Astrocyte of the cerebellum (primary cell): Measurements from ENCODE around the gene INPP5A.

Source experiments
- DNase-seq: peaks from one replicate; pipeline ENCODE4 v3.0.0-alpha.2; 2011; ENCODE audit warnings: low read depth
- H3K4me3 ChIP-seq: 2 replicates; pipeline ENCODE4 v1.5.1; 2011; ENCODE audit warnings: mild to moderate bottlenecking, low read depth, low read length, moderate library complexity
- in situ Hi-C: cut with HindIII; loops from 2 replicates; pipeline ENCODE4 v1.10.0; 2017; ENCODE audit warnings: low sequenced_read_pairs
- TF ChIP-seq, protein P1 (sequence below): IDR thresholded peaks from 2 replicates; pipeline ENCODE4 v1.5.1; 2012; ENCODE audit warnings: low read length, low read depth, moderate library complexity, mild to moderate bottlenecking; ENCODE audit errors: missing control alignments

The INPP5A gene

DNA sequence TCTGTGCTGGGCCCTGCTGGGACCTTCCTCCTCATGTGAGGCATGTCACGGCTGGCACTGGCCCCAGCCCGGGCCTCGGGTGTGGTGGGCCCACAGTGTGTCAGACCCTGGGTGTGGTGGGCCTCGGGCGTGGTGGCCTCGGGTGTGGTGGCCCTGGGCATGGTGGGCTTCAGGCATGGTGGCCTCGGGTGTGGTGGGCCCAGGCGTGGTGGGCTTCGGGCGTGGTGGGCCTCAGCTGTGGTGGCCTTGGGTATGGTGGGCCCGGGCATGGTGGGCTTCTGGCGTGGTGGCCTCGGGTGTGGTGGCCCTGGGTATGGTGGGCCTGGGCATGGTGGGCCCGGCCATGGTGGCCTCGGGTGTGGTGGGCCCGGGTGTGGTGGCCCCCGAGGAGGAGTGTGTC, 207.9 kb downstream of the INPP5A start:
- H3K4me3 ChIP-seq = no peak overlapping the region
- TF ChIP-seq, protein P1, sequence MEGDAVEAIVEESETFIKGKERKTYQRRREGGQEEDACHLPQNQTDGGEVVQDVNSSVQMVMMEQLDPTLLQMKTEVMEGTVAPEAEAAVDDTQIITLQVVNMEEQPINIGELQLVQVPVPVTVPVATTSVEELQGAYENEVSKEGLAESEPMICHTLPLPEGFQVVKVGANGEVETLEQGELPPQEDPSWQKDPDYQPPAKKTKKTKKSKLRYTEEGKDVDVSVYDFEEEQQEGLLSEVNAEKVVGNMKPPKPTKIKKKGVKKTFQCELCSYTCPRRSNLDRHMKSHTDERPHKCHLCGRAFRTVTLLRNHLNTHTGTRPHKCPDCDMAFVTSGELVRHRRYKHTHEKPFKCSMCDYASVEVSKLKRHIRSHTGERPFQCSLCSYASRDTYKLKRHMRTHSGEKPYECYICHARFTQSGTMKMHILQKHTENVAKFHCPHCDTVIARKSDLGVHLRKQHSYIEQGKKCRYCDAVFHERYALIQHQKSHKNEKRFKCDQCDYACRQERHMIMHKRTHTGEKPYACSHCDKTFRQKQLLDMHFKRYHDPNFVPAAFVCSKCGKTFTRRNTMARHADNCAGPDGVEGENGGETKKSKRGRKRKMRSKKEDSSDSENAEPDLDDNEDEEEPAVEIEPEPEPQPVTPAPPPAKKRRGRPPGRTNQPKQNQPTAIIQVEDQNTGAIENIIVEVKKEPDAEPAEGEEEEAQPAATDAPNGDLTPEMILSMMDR = no peak
- in situ Hi-C loops = no loop called here
- no peak for DNase-seq

DNA sequence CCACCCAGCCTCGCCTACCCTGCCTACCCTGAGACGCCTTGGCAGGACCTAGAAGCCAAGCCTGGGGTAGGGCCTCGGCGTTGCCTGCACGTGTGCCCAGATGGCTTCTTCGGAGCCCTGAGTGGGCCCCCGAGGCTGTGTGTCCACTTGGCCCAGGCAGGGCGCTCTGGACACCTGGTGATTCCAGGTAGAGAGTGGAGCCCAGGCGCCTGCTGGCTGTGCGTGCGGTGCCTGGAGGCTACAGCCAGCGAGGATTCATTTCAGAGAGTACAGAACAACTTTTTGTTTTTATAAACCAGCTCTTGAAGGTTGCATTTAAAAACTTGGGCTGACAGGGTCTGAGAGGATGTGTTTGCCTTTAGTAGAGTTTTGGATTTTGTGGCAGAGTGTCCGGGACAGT, 208.4 kb downstream of the INPP5A start:
- in situ Hi-C loops = no loop called here
- H3K4me3 ChIP-seq = no peak overlapping the region
- DNase-seq = no peak
- TF ChIP-seq, protein P1 = no peak

DNA sequence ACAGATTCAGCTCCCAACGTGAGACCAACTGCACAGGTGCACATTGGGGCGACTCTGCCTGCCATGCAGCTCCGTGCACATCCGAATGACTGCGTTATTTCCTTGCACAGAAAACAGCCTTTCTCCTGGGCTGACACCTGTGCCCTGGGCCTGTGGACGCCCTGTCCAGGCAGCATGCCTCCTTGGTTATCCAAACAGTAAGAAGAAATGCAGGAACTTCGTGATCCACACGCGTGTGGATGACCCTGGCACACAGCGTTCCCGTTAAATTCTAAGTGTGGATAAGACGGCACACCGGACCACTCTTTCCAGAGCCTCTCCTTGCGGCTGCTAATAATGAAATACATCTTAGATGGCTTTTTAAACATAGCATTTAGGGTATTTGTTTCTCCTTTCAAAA, 208.8 kb downstream of the INPP5A start:
- TF ChIP-seq, protein P1 = no peak
- no peak overlapping the region for H3K4me3 ChIP-seq
- no peak for DNase-seq
- in situ Hi-C loops = no loop called here

DNA sequence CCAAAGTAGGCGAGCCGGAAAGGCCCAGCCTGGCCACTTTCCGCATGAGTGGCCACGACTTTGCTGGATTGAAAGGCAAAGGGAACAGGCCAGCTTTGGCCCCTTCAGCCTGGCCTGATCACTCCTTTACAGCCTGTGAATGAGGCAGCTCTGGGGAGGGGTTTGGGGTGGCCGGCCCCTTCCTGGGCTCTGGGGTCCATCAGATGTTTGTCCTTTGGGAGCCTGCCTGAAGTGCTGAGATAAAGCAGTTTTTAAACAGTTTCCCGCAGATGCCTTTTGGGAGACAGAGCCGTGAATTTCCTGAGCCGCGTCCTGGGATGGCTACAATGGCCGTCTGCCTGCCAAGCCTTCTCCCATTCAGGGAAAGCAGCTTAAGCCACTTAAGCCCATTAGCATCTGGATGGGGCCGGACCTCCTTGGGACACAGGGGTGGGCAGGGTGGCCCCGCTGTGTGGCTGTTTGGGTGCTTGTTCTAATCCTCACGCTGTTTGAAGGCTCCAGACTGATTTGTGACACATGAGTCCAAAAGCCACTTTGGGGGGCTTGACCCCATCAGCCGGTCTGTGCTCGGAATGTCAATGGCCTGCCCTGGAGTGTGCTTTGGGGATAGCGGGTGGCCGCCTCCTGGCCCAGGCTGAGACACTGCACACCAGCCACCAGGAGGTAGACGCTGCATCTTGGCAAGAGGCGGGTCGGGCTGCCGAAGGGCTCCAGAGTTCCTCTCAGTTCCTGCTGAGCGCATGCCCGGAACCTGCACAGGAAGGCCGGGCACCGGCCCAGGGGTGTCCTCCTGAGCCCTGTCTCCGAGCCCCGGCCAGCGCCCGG, 209.4 kb downstream of the INPP5A start:
- in situ Hi-C loops = no loop called here
- DNase-seq = no peak
- H3K4me3 ChIP-seq = no peak overlapping the region
- TF ChIP-seq, protein P1 = no peak

DNA sequence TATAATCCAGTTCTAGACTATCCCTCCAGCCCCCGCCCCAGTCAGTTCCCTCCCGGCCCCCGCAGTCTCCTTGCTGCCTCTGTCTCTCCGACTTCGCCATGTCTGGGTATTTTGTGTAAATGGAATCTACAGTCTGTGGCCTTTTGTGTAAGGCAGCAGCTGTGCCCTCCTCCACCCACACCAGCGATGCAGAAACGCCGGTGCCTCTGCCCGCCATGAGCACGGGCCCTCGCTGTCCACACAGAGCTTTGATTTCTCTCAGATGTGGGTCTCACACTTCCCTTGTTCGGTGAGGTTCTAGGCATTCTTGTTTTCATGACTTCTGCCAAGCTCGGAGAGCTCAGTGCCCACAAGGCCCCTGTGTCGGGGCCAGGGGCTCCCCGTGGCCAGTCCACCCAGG, 210.5 kb downstream of the INPP5A start:
- TF ChIP-seq, protein P1 = no peak
- no peak for DNase-seq
- no peak overlapping the region for H3K4me3 ChIP-seq
- in situ Hi-C loops = no loop called here

DNA sequence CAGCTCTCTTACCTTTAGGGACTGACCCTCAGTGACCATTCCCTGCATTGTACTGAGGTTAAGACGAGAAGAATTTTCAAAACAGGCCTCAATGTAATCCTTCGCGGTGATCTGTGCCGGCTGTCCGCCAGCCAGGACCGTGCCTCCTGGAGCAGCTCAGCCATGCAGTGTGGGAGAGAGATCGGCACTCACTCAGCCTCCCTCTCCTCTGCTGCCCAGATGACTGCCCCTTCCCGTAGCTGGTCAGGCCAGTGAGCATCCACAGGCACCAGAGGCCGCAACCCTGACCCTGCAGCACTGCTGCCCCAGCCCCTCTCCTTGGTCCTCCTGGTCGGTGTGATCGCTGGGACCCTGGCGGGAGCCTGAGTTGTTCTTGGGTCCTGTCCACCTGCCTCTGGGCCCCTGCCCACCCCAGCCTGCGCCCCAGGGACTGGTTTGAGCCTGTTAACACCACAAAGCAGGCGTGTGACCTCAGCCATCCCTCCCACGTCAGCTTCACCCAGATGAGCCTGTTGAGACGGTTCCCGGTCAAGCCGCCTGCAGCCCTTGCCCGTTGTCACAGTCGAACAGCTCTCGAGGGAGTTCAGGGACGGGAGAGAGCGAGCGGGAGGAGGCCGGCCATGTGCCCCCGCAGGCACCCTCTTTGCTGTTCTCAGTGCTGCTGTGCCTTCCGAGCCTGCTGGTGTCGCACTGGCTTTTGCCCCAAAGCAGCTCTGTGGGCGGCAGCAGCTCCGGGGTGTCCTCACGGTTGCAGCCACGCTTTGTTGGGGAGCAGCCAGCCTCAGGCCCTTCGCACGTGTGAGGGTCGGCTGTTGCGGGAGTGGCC, 211.2 kb downstream of the INPP5A start:
- TF ChIP-seq, protein P1 = no peak

More for the DNA sequence above, 211.2 kb downstream of the INPP5A start:
- in situ Hi-C loops = no loop called here
- no peak for DNase-seq
- no peak overlapping the region for H3K4me3 ChIP-seq
